Mesothelial cell of epicardium (in vitro differentiated cells): ENCODE measurements around the gene ALOX5AP. TPM values are rescaled to one million over a fixed set of nuclear protein-coding genes. Genes with fewer than 3 reads are reported as not detected.

Experiments
- DNase-seq, 2 experiments: peaks; one replicate each; pipeline ENCODE4 v3.0.0; 2021; ENCODE audit warnings: low spot score in 2 of 2; ENCODE audit not compliant: unreplicated experiment in 2 of 2
- H3K27ac Mint-ChIP-seq: 2 replicates; pipeline ENCODE4 v1.8.0; 2021; ENCODE audit warnings: mixed read lengths
- H3K27me3 Mint-ChIP-seq: 2 replicates; pipeline ENCODE4 v1.8.0; 2021; ENCODE audit warnings: low read depth, mixed read lengths
- H3K36me3 Mint-ChIP-seq: 2 replicates; pipeline ENCODE4 v1.8.0; 2021; ENCODE audit warnings: mixed read lengths
- H3K4me1 Mint-ChIP-seq: 2 replicates; pipeline ENCODE4 v1.8.0; 2021; ENCODE audit warnings: mixed read lengths
- H3K4me3 Mint-ChIP-seq: 2 replicates; pipeline ENCODE4 v1.8.0; 2021; ENCODE audit warnings: mild to moderate bottlenecking, moderate library complexity, mixed read lengths
- H3K9me3 Mint-ChIP-seq: 2 replicates; pipeline ENCODE4 v1.8.0; 2021; ENCODE audit warnings: mixed read lengths
- total RNA-seq: library from RNA; stranded (reverse); gene quantifications from 3 replicates; pipeline ENCODE4 v1.2.1, GENCODE V29; 2021
- TF ChIP-seq, protein P1 (sequence below): fragments of 200-600 bp; sonication (generic); IDR thresholded peaks from one replicate; pipeline ENCODE4 v1.5.0; 2021; ENCODE audit warnings: antibody characterized with exemption; ENCODE audit not compliant: unreplicated experiment

The ALOX5AP gene
- total RNA-seq, 1 donor from 2014 or later, result 0.25 TPM

DNA sequence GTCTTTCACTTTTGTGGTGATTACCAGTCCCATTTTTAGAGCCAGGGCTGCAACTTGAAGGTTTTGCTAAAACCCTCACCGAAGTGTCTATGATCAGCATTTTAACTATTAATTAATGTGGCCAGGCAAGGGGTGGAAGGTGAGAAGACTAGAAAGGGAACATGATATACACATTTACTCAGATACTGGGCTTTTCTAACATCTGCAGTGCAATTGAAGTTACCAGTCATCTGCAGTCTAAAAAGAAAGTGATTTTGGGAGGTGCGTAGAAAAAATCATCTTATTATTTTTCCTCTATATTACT, 481 bp downstream of the ALOX5AP start:
- peaks cover 27% of the 10 kb centered on the region for H3K27me3 Mint-ChIP-seq
- H3K4me3 Mint-ChIP-seq, result no peak overlapping the region
- no peak for DNase-seq
- TF ChIP-seq, protein P1, sequence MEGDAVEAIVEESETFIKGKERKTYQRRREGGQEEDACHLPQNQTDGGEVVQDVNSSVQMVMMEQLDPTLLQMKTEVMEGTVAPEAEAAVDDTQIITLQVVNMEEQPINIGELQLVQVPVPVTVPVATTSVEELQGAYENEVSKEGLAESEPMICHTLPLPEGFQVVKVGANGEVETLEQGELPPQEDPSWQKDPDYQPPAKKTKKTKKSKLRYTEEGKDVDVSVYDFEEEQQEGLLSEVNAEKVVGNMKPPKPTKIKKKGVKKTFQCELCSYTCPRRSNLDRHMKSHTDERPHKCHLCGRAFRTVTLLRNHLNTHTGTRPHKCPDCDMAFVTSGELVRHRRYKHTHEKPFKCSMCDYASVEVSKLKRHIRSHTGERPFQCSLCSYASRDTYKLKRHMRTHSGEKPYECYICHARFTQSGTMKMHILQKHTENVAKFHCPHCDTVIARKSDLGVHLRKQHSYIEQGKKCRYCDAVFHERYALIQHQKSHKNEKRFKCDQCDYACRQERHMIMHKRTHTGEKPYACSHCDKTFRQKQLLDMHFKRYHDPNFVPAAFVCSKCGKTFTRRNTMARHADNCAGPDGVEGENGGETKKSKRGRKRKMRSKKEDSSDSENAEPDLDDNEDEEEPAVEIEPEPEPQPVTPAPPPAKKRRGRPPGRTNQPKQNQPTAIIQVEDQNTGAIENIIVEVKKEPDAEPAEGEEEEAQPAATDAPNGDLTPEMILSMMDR, result no peak
- H3K36me3 Mint-ChIP-seq, result no peaks in the 10 kb centered on the region
- H3K4me1 Mint-ChIP-seq, result peaks cover 26% of the 10 kb centered on the region
- no peaks in the 10 kb centered on the region for H3K9me3 Mint-ChIP-seq
- H3K27ac Mint-ChIP-seq, result no peak overlapping the region

DNA sequence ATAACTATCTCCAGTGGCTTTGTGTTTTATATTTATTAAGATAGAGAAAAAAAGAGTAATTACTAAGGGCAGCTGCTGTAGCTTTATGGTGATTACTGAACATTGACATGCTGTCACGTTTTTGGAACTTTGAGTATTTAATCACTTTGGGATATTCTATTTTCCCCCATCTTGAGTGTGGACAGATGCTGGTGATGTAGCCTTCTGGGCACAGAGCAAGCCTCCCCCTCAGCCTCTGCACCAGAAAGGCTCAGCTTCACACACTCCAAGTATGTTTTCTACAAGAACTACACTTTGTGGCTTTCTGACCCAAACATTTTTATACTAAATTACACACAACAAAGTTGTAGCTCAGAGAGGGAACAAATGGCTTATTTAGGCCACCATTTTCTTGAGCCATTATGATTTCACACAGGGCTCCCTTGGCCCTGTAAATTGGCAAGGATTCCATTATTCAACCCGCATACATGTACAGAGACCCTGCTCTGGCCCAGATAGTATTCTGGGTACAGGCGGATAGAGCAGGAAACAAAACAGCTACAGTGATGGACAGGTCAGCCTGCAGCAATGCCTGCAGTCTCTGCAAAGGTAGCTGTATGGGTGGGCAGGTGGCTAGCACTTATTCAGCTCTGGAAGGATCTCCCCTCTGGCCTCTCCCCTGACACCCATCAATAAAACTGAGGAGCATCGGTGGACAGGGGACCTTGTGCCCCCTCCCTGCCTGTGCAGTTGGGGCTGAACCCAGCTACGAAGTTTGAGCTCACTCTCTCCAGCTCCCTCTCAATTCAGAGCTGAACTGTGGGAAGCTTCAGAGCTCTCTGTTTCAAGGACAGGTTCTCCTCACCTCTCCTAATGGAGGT, 1.3 kb downstream of the ALOX5AP start:
- Mint-ChIP-seq H3K4me1 (peaks cover 21% of the 10 kb centered on the region), H3K9me3 (no peaks in the 10 kb centered on the region), H3K27me3 (peaks cover 27% of the 10 kb centered on the region), H3K36me3 (no peaks in the 10 kb centered on the region), H3K27ac (no peak overlapping the region), H3K4me3 (no peak overlapping the region)
- TF ChIP-seq, protein P1, result no peak
- no peak for DNase-seq

DNA sequence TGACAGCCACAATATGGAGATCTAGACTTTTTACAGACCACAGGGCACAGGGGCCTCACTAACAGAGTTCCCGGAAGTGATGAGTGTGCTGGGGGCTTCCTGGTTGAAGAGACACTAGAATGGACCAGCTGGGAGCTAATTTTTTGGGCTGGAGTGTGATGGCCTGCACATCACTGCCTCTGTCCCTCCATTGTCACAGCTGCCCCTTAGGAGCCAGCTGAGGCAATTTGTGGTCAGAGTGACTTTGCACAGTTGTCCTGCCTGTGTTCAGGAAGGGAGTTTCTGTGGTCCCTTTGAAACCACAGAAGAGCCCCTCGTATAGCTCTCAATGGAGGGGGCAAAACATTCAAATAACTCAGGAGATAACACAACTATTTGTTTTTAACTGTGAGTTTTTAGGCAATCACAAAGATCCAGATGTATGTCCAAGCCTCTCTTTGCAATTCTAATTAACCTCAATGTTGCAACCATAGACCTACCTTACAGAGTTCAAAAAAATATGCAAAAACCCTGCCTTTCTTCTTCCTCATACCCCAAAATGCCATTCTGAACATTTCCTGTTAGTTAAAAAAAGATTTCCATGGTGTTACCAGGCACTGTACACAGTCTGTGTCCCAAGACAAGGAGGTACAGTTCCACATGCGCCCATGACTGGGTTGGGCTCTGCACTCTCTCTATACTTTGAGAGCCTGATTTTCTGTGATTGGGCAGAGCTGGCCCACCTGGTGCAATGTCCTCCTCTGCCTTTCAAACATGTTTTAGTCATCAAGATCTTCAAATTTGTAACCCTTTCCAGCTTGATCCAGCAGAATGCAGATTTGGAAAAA, 2.4 kb downstream of the ALOX5AP start:
- DNase-seq, result no peak
- Mint-ChIP-seq H3K4me3 (no peak overlapping the region), H3K27me3 (peaks cover 27% of the 10 kb centered on the region), H3K36me3 (no peaks in the 10 kb centered on the region), H3K27ac (no peak overlapping the region), H3K9me3 (no peaks in the 10 kb centered on the region), H3K4me1 (peaks cover 15% of the 10 kb centered on the region)
- TF ChIP-seq, protein P1, result no peak

DNA sequence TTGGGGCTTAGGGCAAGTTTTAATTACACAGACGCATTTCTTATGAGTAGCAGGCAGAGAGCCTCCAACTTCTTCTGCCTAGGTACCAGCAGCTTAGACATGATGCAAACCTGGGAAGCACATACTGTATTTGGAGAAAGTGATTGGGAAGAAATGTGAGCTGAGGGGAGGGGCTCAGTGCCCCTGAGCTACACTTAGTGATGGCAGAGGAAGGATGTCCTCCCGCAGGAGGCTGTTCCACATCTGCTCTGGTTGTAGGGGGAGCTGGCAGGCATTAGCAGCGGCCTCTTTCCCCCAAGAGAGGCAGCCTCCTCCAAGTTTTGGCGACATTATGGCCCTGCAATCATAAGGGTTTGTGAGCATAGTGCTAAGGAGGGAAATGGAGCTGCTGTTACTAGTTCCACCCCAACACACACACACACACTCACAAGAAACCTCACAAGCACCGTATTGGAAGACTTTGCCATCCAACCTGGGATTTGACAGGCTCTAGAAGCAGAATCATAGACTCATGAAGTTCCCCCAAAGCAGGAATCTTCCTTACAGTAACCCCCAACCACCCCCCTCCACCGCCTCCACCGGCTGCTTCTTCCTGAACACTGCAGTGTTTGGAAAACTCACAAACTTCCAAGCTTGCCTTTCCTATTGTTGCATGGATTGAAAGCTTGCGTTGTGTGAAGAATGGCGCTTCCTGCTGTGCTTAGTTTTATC, 3.3 kb downstream of the ALOX5AP start:
- no peaks in the 10 kb centered on the region for H3K9me3 Mint-ChIP-seq

DNA sequence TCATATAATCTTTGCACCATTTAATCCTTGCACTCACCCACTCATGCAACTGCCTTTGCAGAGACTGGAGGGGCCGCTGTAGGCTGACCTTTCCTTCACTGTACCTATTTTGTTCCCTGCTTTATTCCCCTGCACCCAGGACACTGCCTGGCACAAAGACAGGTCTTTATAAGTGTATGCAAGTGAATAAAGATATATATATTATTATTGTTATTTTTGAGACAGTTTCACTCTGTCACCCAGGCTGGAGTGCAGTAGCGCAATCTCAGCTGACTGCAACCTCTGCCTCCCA, 3.8 kb downstream of the ALOX5AP start:
- H3K27ac Mint-ChIP-seq, result no peak overlapping the region
- H3K4me1 Mint-ChIP-seq, result peaks cover 30% of the 10 kb centered on the region
- peaks cover 26% of the 10 kb centered on the region for H3K27me3 Mint-ChIP-seq

More for the DNA sequence above, 3.3 kb downstream of the ALOX5AP start:
- Mint-ChIP-seq H3K4me3 (no peak overlapping the region), H3K27ac (no peak overlapping the region), H3K27me3 (peaks cover 27% of the 10 kb centered on the region), H3K36me3 (no peaks in the 10 kb centered on the region), H3K4me1 (peaks cover 25% of the 10 kb centered on the region)
- TF ChIP-seq, protein P1, result no peak
- no peak for DNase-seq

More for the DNA sequence above, 3.8 kb downstream of the ALOX5AP start:
- no peak for DNase-seq
- no peaks in the 10 kb centered on the region for H3K9me3 Mint-ChIP-seq
- TF ChIP-seq, protein P1, result no peak
- H3K4me3 Mint-ChIP-seq, result no peak overlapping the region
- H3K36me3 Mint-ChIP-seq, result no peaks in the 10 kb centered on the region
